Sigmoid colon (tissue), 7 donors: ENCODE measurements around the gene ZP4. TPM values are rescaled to one million over a fixed set of nuclear protein-coding genes. Genes with fewer than 3 reads are reported as not detected.

Source experiments
- DNase-seq: peaks from one replicate; pipeline ENCODE4 v3.0.0-alpha.2; 2019
- H3K27ac ChIP-seq, 4 donors: fragments of 200-600 bp; sonication (generic); one replicate each; pipeline ENCODE4 v1.5.1; 2016 to 2019; ENCODE audit warnings: mild to moderate bottlenecking in 1 of 4
- H3K27me3 ChIP-seq, 3 donors: fragments of 200-600 bp; sonication (generic); one replicate each; pipeline ENCODE4 v1.5.1; 2019; ENCODE audit warnings: mild to moderate bottlenecking in 1 of 3
- H3K36me3 ChIP-seq, 4 donors: fragments of 200-600 bp; sonication (generic); one replicate each; pipeline ENCODE4 v1.5.1; 2016 to 2019
- H3K4me1 ChIP-seq, 4 donors: fragments of 200-600 bp; sonication (generic); one replicate each; pipeline ENCODE4 v1.5.1; 2017 to 2019
- H3K4me3 ChIP-seq, 4 donors: fragments of 200-600 bp; sonication (generic); one replicate each; pipeline ENCODE4 v1.5.1; 2017 to 2019; ENCODE audit warnings: mild to moderate bottlenecking in 2 of 4, moderate library complexity in 1 of 4
- H3K9me3 ChIP-seq, 4 donors: fragments of 200-600 bp in 3 of 4; sonication (generic) in 3 of 4; one replicate each; pipeline versions ENCODE4 v1.5.1 to v1.6.1; 2013 to 2019
- CTCF ChIP-seq, 4 experiments: fragments of 450-650 bp in 3 of 4; fragments of 200-600 bp in 1 of 4; IDR thresholded peaks; one replicate each; pipeline ENCODE4 v1.5.1; 2016 to 2019; ENCODE audit warnings: antibody characterized with exemption in 4 of 4, mild to moderate bottlenecking in 3 of 4, moderate library complexity in 2 of 4
- EP300 ChIP-seq, 4 donors: sonication (generic); formaldehyde crosslinking; IDR thresholded peaks; one replicate each; pipeline ENCODE4 v1.6.1; 2017; ENCODE audit warnings: antibody characterized with exemption in 4 of 4
- POLR2A ChIP-seq, 2 donors: fragments of 450-650 bp; IDR thresholded peaks; one replicate each; pipeline ENCODE4 v1.6.1; 2016; ENCODE audit warnings: antibody characterized with exemption in 2 of 2, mild to moderate bottlenecking in 2 of 2, moderate library complexity in 2 of 2
- POLR2AphosphoS5 ChIP-seq, 4 donors: sonication (generic); formaldehyde crosslinking; IDR thresholded peaks; one replicate each; pipeline ENCODE4 v1.6.1; 2017; ENCODE audit warnings: antibody characterized with exemption in 4 of 4
- WGBS, 2 donors: extraction: QIAGEN DNeasy Blood & Tissue Kit; methylation state at CpG; one replicate each; pipeline ENCODE4 v1.1.7; 2013; 5-methylcytosine and 5-hydroxymethylcytosine counted together
- intact Hi-C: fragments of 100-400 bp; cut with DNase I; formaldehyde crosslinking; loops from one replicate; pipeline ENCODE4 v1.15.1; 2023
- polyA plus RNA-seq, 3 donors: library from polyadenylated mRNA; stranded (reverse); fragments of 200-250 nt; gene quantifications; one replicate each; pipeline ENCODE4 v1.2.3, GENCODE V29; 2013
- total RNA-seq, 4 donors: library from RNA; depleted of rRNA; stranded (reverse); fragments of >200 nt; gene quantifications; one replicate each; pipeline ENCODE4 v1.1.0, GENCODE V29; 2016
- donor health status: healthy with polysubstance abuse.
- donor health status: Bipolar disorder and iron deficiency.
- donor health status: healthy.

The ZP4 gene
- total and polyA plus RNA-seq, 7 donors: not detected

DNA sequence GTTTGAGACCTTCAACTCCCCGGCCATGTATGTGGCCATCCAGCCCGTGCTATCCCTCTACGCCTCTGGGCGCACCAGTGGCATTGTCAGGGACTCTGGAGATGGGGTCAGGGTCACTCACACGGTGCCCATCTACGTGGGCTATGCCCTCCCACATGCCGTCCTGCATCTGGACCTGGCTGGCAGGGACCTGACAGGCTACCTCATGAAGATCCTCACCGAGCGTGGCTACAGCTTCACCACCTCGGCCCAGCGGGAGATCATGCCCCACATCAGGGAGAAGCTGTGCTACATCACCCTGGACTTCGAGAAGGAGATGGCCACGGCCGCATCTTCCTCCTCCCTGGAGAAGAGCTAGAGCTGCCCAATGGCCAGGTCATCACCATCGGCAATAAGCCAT, 36.5 kb upstream of the ZP4 start:
- intact Hi-C loops: no loop called here
- 89 to 93% methylated on average over 15 of the region's 15 CpGs for WGBS, 2 donors
- no peak for TF ChIP-seq POLR2AphosphoS5 (IDR thresholded peaks at IDR 0.05)
- TF ChIP-seq POLR2A (IDR thresholded peaks at IDR 0.05): no peak
- TF ChIP-seq EP300 (IDR thresholded peaks at IDR 0.05): no peak
- TF ChIP-seq CTCF (IDR thresholded peaks at IDR 0.05): no peak
- Histone ChIP-seq H3K4me3 (no peak overlapping the region), H3K36me3 (no peaks in the 10 kb centered on the region), H3K9me3 (no peaks in the 10 kb centered on the region), H3K4me1 (no peaks in the 10 kb centered on the region), H3K27me3 (no peaks in the 10 kb centered on the region), H3K27ac (no peak overlapping the region)
- no peak for DNase-seq

GRCh38 chr1:237921306-237921705, 30.6 kb upstream of the ZP4 start:
- intact Hi-C loops: no loop called here
- no peak for TF ChIP-seq POLR2AphosphoS5 (IDR thresholded peaks at IDR 0.05)
- no peak for TF ChIP-seq EP300 (IDR thresholded peaks at IDR 0.05)
- TF ChIP-seq POLR2A (IDR thresholded peaks at IDR 0.05): no peak
- no peak for TF ChIP-seq CTCF (IDR thresholded peaks at IDR 0.05)
- H3K27me3 ChIP-seq: no peaks in the 10 kb centered on the region

GRCh38 chr1:237913345-237913744, 22.6 kb upstream of the ZP4 start:
- no peaks in the 10 kb centered on the region for H3K4me1 ChIP-seq

More at GRCh38 chr1:237921306-237921705, 30.6 kb upstream of the ZP4 start:
- Histone ChIP-seq H3K4me1 (no peaks in the 10 kb centered on the region), H3K36me3 (no peaks in the 10 kb centered on the region), H3K9me3 (no peaks in the 10 kb centered on the region), H3K27ac (no peak overlapping the region), H3K4me3 (no peak overlapping the region)
- DNase-seq: no peak

GRCh38 chr1:237911911-237912310, 21.2 kb upstream of the ZP4 start:
- Histone ChIP-seq H3K4me1 (no peaks in the 10 kb centered on the region), H3K36me3 (no peaks in the 10 kb centered on the region), H3K9me3 (peaks cover 0 to 3% (median 0%) of the 10 kb centered on the region in 4 donors), H3K4me3 (no peak overlapping the region), H3K27me3 (no peaks in the 10 kb centered on the region), H3K27ac (no peak overlapping the region)
- intact Hi-C loops: no loop called here
- no peak for DNase-seq
- TF ChIP-seq EP300 (IDR thresholded peaks at IDR 0.05) (no peak), CTCF (IDR thresholded peaks at IDR 0.05) (no peak), POLR2A (IDR thresholded peaks at IDR 0.05) (no peak), POLR2AphosphoS5 (IDR thresholded peaks at IDR 0.05) (no peak)

More at GRCh38 chr1:237913345-237913744, 22.6 kb upstream of the ZP4 start:
- intact Hi-C loops: no loop called here
- no peaks in the 10 kb centered on the region for H3K36me3 ChIP-seq
- WGBS, 2 donors: 85 to 98% methylated on average over 2 of the region's 2 CpGs
- H3K27ac ChIP-seq: no peak overlapping the region
- no peak for DNase-seq
- H3K9me3 ChIP-seq: peaks cover 0 to 3% (median 0%) of the 10 kb centered on the region in 4 donors
- no peaks in the 10 kb centered on the region for H3K27me3 ChIP-seq
- no peak overlapping the region for H3K4me3 ChIP-seq
- TF ChIP-seq POLR2A (IDR thresholded peaks at IDR 0.05) (no peak), POLR2AphosphoS5 (IDR thresholded peaks at IDR 0.05) (no peak), CTCF (IDR thresholded peaks at IDR 0.05) (no peak), EP300 (IDR thresholded peaks at IDR 0.05) (no peak)

GRCh38 chr1:237910834-237911233, 20.1 kb upstream of the ZP4 start:
- H3K9me3 ChIP-seq: peaks cover 0 to 3% (median 0%) of the 10 kb centered on the region in 4 donors
- no peak overlapping the region for H3K4me3 ChIP-seq
- DNase-seq: no peak
- no peaks in the 10 kb centered on the region for H3K4me1 ChIP-seq
- TF ChIP-seq POLR2A (IDR thresholded peaks at IDR 0.05): no peak
- TF ChIP-seq CTCF (IDR thresholded peaks at IDR 0.05): no peak
- TF ChIP-seq POLR2AphosphoS5 (IDR thresholded peaks at IDR 0.05): no peak
- no peak for TF ChIP-seq EP300 (IDR thresholded peaks at IDR 0.05)
- 85 to 93% methylated on average over 2 of the region's 2 CpGs for WGBS, 2 donors
- no peak overlapping the region for H3K27ac ChIP-seq
- H3K27me3 ChIP-seq: no peaks in the 10 kb centered on the region
- intact Hi-C loops: no loop called here
- H3K36me3 ChIP-seq: no peaks in the 10 kb centered on the region
